PFSK-1 (cell line): ENCODE results near the gene GTF2A2.

ENCODE experiments used
- POLR2AphosphoS5 ChIP-seq: IDR thresholded peaks from 2 replicates; pipeline ENCODE4 v1.6.1; 2012; ENCODE audit warnings: low read depth, mild to moderate bottlenecking, control low read depth, low read length, moderate library complexity
- TAF1 ChIP-seq: IDR thresholded peaks from 2 replicates; pipeline ENCODE4 v1.6.1; 2012; ENCODE audit warnings: low read length, control low read depth, borderline replicate concordance; ENCODE audit not compliant: insufficient read depth

GRCh38 chr15:59694779-59695178 is 37.5 kb upstream of the GTF2A2 start:
- TF ChIP-seq TAF1 (no peak), POLR2AphosphoS5 (no peak)
